HG03432 (cell line): ENCODE data around the gene DDC.
A peak's percentile ranks its signal among the peaks of the same experiment; 100 is the strongest.
"Not testable (repeated sequence)": the region's sequence is repeated elsewhere in the genome, so short reads cannot be mapped to it uniquely, and the experiment has no call there.

Experiments
- ATAC-seq: cut with Tn5 transposase; IDR thresholded peaks from one replicate; pipeline ENCODE4 v1.9.1; 2021; ENCODE audit warnings: mild to moderate bottlenecking, moderate library complexity; ENCODE audit not compliant: unreplicated experiment

Gene DDC

GRCh38 chr7:50462361-50462760 is 102.8 kb downstream of the DDC start:
- ATAC-seq: no peak

DNA sequence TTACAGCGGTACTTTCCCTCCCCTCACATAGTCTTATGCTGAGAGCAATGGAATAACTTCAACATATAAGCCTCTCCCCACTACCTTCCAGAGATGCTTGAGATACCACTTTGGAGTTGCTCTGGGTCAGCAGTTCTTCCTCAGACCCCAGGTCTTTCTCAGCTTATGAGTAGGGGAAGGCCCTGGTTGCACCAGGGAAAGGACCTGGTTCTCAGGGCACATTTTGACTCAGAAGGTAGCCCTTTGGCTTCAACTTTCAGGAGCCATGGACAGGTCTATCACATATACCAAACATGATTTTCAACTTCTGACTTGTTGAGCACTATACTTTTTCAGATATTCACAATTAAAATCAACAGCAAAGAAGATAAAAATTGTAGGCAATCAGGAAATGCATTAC is 103.5 kb downstream of the DDC start:
- no peak for ATAC-seq

GRCh38 chr7:50459183-50459582 is 106.0 kb downstream of the DDC start:
- ATAC-seq: not testable (repeated sequence)

DNA sequence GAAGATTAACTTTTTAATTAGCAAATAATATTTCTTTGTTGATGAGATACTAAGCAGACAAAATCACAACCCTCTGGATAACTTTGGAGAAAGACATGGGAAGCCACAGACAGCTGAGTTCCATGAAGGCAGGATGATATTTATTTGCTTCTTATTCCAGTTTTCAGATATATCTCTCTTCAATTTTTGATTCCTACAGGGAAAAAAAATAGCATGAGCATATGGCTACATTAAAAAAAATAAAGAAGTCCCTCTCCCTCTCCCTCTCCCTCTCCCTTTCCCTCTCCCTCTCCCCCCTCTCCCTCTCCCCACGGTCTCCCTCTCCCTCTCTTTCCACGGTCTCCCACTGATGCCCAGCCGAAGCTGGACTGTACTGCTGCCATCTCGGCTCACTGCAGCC is 106.6 kb downstream of the DDC start:
- not testable (repeated sequence) for ATAC-seq

GRCh38 chr7:50456371-50457123 is 108.7 kb downstream of the DDC start:
- ATAC-seq: no peak

DNA sequence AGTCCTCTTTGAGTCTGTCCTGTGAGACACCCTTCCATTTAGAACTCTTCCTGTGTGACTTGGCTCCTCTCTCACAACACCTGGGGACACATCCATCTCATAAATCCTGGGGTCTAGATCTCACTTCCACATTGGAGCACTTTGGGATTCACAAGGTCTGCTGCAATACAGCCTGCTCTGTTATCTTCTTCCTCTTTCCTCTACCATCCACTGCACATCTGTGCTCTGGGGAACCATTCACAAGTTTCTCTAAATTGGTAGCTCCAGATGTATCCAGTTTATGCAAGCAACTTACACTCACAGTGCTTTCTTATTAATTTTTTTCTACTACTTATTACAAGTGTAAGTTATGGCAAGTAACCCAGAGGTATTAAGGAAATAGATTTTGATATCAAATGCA is 109.5 kb downstream of the DDC start:
- no peak for ATAC-seq

DNA sequence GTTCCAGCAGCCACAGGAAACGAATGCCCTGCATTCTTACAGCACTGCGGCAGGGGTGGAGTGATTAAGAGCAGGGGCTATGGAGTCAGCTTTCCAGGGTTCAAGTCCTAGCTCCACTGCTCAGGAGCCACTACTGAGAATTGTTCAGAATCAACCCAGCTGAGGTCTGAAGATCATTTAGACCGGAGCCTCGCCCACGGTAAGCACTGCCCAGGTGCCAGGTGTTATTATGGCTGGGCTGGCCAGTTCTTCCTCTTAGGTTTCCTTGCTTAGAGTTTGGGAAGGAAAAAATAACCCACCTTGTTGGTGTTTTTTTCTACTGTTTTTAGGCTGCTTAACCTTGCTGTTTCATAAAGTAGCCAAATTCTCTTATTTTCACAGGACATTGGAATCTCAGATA is 110.2 kb downstream of the DDC start:
- no peak for ATAC-seq

DNA sequence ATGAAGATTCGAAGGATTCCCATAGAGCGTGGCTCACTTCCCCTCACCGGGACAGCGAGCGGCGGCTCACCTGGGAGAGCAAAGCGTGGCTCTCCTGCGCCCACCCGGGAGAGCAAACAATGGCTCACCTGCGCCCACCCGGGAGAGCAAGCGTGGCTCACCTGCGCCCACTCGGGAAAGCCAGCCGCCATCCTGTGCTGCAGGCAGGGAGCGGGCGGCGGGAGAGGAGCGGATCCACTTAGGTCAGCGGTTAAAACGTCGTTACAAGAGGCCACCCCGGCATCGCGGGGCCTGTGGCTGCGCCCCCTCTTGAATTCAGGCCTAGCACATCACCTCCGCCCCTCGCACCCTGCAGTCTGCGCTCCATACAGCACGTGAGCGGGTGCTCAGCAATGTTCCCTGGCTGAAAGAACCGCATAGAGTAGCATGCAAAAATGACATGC is 114.6 kb downstream of the DDC start:
- ATAC-seq: no peak

DNA sequence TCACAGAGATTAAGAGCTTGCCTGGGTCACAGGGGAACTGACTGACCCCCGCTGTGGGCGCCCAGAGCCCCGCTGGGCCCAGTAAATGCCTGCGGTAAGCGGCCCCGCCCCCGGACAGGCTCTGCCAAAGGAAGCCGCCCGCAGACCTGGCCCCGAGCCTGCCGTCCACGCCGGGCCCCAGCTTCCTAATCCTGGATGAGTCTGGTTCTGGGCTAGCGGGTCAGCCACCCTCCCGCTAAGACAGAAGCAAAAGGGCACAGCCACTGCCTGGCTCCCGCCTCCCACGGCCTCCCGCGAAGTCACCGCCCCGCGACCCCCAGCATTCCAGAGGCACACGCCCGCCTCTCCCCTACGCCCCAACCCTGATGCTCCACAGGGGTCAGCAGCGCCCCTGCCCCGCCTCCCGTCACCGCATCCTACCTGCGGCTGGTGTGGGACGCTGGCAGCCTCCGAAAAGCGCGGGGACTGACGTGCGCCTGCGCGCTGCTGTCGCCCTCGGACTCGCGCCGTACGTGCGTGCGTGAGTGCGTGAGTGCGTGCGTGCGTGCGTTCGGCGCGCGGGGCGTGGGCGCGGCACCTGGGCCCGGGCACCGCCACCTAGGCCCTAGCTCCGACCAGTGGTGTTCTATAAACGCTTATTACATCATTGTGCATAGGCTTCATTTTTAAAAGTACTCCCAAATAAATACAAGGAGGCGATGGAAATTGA is 115.2 kb downstream of the DDC start, which contains the start of gene FIGNL1:
TSS of gene FIGNL1 (minus strand) at position 470 of the 709 bp plus-strand sequence. CDS start 3,063 bp downstream, outside the sequence.
- ATAC-seq: peak; percentile 87

- ATAC-seq: no peak
These were observed 115.7 kb downstream of the DDC start for GRCh38 chr7:50449501-50449880.

DNA sequence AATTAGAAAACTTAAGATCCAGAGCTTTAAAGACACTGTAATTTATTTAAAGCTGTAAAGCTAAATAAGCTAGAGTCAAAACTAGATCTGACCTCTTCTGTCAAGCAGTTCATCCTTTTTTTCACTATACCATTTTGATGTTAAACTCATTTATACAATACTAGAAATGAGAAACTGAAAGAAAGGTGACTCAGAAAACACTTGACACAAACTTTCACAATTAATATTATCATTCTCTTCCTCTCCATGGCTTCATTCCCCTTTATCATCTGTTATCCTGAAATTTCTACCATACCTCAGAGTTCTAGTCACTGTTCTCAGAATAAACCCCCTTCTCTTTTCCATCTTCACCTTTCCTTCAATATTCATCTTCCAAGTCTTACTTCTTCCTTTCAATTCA is 116.4 kb downstream of the DDC start:
- ATAC-seq: peak; percentile 40

GRCh38 chr7:50446542-50446960 is 118.7 kb downstream of the DDC start:
- peak; percentile 54 for ATAC-seq

GRCh38 chr7:50436133-50436806 is 128.9 kb downstream of the DDC start:
- no peak for ATAC-seq

- no peak for ATAC-seq
These were observed 133.4 kb downstream of the DDC start for GRCh38 chr7:50431722-50432305.

DNA sequence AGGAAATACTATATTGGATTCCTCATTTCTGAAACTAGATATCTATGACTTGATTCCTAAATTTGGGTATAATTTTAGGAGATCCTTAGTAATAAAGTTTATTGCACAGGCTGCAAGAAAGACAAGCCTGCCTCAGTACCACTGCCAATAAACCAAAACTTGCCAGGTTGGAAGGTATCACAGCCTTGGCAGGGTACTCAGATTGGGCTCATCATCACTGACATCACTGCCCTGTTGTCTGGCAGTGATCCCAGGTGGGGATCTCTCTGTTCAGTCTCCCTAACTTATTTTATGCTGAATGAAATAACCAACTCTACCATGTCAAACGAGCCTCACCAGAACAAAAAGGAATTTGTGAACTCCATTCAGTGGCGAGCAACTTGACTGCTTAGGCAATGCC is 133.9 kb downstream of the DDC start:
- no peak for ATAC-seq

- no peak for ATAC-seq
These were observed 136.3 kb downstream of the DDC start for GRCh38 chr7:50428911-50429310.

DNA sequence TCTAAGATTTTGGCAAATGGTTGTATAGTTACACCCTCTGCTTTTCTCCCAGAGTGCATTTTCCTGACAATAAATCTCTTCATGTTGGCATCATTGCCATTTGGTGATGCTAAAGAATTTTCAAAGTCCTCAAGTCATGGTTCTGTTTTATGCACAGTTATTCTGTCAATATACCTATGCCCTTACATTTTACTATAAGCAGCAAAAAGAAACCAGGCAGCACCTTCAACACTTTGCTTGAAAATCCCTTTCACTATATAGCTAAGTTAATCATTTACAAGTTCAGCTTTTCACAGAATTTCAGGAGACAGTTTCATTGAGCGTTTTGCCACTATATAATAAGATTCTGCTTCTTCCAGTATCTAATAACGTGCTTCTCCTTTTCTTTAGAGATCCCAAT is 137.7 kb downstream of the DDC start:
- ATAC-seq: no peak

DNA sequence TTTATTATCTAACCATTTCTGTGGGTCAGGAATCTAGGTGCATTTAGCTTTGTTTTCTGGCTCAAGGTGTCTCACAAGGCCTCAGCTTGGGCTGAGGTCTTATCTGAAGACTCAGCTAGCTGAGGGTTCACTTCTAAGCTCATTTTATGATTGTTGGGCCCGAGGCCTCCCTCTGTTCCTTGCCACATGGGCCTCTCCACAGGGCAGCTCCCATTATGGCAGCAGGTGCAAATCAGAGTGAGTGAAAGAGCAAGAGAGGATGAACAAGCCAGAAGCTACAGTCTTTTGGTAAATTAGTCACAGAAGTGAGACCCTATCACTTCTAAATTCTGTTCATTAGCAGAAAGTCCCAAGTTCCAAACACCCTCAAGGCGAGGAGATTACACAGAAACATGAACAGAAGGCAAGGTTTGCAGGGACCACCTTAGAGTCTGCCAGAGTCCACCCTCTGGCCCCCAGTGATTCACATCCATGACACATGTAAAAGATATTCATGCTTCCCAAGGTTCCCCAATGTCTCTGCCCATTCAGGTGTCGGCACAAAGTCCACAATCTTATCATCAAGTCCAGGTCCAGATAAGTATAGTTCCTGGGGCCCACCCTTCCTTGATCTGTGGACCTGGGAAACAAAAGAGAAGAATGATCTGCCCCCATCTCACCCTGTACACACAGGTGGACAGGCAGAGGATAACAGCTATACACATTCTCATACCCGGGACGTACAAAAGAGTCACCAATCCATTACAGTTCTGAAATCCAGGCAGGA is 138.7 kb downstream of the DDC start:
- ATAC-seq: no peak

DNA sequence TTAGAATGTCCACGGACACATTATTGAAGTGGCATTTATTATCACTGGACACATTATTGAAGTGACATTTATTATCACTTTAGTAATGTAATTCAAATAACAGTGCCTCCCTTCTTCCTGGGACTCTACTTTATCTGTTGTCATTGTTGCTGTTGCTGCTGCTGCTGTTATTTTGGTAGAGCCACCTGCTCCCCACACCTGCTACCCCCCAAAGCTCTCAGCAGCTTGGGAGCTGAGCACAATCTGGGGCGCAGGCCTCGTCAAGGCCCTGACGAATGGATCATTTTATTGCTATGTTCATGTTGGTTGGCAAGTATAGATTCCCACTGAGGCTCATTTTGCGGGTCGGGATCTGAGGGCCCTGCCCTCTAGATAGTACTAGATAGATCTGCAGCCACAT is 139.9 kb downstream of the DDC start:
- no peak for ATAC-seq

DNA sequence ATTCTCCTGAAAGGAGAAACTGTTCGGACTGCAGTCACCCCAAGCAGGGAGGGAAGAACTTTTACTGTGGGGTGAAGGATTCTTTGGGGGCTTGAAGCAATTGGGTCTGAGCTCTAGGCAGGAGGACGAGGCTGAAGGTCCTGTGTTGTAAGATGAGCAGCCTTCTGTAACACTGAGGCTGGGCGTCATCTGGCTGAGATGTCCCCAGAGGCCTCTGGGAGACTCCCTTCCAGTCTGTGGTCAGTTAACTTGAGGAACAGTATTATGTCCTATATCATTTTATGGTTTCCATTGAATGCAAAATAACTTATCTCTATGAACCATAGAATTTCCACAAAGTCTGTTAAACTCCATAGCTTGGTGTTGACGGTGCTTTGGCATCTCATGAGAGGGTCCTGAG is 141.3 kb downstream of the DDC start:
- ATAC-seq: peak; percentile 52

DNA sequence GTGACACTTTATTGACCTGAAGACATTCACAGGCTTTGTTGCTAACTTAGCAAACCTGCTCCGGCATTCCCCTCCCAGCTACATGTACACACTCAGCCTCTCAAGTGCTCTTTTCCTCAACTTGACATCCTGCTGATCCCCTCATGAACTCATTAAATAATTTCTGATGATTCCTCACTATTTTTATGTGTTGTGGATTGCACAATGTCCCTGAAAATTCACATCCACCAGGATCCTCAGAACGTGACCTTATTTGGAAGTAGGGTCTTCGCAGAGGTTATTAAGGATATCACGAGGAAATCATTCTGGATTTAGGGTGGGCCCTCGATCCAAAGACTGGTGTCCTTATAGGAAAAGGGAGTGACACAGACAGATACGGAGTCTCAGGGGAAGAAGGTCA is 142.3 kb downstream of the DDC start:
- no peak for ATAC-seq
